GM18951 (cell line): Measurements from ENCODE around the gene CEP170.
"Not testable (repeated sequence)": the region's sequence is repeated elsewhere in the genome, so short reads cannot be mapped to it uniquely, and the experiment has no call there.

ENCODE experiments used
- POLR2A ChIP-seq: IDR thresholded peaks from 4 replicates; pipeline ENCODE4 v1.6.1; 2011; ENCODE audit warnings: mild to moderate bottlenecking; ENCODE audit not compliant: insufficient read length, insufficient read depth; ENCODE audit errors: extremely low read depth
- in situ Hi-C: fragments of 300-500 bp; cut with MboI; formaldehyde crosslinking; loops from one replicate; pipeline ENCODE4 v1.12.0; 2022; ENCODE audit warnings: low sequenced_read_pairs, mixed read lengths, inconsistent platforms; ENCODE audit not compliant: unreplicated experiment

CEP170 gene

DNA sequence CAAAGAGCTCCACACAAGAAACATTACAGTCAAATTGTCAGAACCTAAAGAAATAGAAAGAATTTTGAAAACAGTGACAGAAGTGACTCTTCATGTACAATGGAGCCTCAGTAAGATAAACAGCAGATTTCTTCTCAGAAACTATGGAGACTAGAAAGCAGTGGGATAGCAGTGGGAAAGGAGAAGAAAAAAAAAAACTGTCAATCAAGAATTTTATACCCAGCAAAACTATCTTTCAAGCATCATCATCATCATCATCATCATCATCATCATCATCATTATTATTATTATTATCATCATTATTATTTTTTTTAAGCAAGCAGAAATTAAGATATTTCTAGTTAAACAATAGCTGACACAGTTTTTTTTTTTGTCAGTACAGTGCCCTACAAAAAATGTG is 24.2 kb downstream of the CEP170 start:
- in situ Hi-C loops: no loop called here
- no peak for TF ChIP-seq POLR2A

GRCh38 chr1:243229526-243229925 is 25.6 kb downstream of the CEP170 start:
- in situ Hi-C loops: no loop called here
- TF ChIP-seq POLR2A: no peak

- in situ Hi-C loops: no loop called here
- no peak for TF ChIP-seq POLR2A
Measured at GRCh38 chr1:243227622-243228021, 27.5 kb downstream of the CEP170 start.

DNA sequence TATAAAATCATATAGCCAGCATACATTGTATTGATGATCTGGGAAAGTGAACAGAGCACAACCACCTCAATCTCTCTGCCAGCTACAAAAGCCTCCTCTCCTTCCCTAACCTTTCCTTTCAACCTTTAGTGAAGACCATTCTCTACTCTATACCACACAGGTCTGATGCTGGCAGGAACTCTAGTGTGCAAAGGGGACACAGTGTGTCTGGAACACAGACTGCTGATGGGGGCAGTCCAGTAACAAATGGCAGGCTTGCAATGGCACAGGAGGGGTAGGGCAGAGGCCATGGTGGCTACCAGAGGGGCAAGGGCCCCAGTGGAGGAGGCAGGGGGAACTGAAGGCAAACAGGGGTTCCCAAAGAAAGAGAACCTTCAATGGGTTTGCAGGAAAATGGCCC is 37.0 kb downstream of the CEP170 start:
- TF ChIP-seq POLR2A: no peak
- in situ Hi-C loops: no loop called here

DNA sequence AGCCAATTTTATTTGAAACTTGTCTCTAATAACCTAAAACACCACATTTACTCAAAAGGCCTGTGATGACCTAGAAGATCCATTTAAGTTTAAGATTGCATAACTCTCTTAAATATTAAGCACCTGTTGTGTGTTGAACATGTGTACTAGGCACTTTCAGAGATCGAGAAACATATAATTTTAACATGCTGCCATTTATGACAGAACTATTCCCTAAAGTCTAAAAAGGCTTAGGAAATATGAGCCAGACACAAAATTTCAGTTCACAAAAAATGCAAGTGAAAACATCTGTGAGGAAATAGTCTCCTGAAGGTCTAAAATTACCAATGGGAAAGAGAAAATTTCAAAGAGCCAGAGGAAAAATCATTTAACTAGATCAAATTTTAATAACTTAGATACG is 37.7 kb downstream of the CEP170 start:
- in situ Hi-C loops: no loop called here
- no peak for TF ChIP-seq POLR2A

- no peak for TF ChIP-seq POLR2A
Measured at GRCh38 chr1:243216741-243217140, 38.3 kb downstream of the CEP170 start.

DNA sequence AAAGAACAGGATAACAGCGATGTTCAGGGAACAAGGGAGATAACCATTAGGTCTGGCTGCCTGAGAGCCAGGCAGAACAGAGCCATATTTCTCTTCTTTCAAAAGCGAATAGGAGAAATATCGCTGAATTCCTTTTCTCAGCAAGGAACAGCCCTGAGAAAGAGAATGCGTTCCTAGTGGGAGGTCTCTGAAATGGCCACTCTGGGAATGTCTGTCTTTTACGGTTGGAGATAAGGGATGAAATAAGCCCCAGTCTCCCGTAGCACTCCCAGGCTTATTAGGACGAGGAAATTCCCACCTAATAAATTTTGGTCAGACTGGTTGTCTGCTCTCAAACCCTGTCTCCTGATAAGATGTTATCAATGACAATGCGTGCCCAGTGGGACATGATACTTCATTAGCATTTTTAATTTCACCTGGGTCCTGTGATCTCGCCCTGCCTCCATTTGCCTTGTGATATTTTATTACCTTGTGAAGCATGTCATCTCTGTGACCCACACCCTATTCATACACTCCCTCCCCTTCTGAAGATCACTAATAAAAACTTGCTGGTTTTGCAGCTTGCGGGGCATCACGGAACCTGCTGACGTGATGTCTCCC is 39.7 kb downstream of the CEP170 start:
- in situ Hi-C loops: not testable (repeated sequence)

More at GRCh38 chr1:243216741-243217140, 38.3 kb downstream of the CEP170 start:
- in situ Hi-C loops: no loop called here

- in situ Hi-C loops: no loop called here
- TF ChIP-seq POLR2A: no peak
Measured at GRCh38 chr1:243213045-243213787, 41.9 kb downstream of the CEP170 start.

- in situ Hi-C loops: not testable (repeated sequence)
Measured at GRCh38 chr1:243211984-243212383, 43.1 kb downstream of the CEP170 start.

GRCh38 chr1:243205026-243205501 is 50.0 kb downstream of the CEP170 start:
- in situ Hi-C loops: not testable (repeated sequence)

DNA sequence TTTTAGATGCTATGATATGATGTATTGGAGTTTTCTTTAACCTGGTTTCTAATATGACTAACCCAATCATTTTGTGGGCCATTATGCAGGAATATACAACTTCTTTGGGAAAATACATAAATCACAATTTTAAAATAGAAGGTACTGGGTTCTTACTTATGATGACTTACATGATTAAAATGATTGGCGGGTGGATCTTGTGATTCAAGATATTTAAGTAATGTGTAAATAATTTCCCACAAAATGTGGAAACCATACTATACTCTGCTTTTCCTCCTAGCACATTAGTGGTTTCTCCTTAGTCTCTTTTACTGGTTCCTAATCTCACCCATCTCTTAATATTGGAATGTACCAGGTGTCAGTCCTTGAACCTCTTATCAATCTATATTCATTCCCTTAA is 50.7 kb downstream of the CEP170 start:
- in situ Hi-C loops: not testable (repeated sequence)

DNA sequence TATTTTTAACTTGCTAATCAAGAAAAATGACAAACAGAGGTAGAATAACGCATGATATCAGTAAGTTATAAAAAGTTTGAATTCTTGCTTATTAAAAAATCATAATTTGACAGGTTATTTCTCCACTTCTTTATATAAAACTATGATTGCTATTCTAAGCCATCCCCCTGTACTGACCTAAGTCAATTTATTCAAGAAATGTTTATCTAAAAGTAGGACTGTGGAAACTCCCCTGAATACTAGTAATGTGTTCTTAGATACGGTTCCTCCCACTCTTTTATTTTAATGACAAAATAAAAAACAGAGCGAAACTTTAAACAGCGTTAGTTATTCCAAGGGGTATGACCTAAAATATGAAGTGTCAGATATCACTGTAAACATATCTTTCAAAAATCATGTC is 51.9 kb downstream of the CEP170 start:
- in situ Hi-C loops: not testable (repeated sequence)

DNA sequence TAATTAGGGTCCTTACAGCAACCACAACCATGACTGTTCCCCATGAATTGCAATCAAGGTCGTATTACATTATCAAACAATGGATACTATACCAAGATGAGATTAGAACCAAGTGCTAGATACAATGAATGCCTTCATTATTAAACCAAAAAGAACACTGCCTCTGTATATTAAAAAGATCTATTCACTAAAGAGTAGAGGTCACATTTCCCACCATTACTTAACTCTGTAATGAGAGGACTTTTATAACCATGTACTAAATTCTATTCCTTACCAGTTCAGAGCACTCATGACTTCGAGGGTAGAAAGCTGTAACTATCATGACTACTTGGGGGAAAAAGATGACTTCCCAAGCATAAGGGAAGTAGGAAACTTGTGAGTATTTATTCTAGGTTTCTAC is 53.8 kb downstream of the CEP170 start:
- in situ Hi-C loops: not testable (repeated sequence)

DNA sequence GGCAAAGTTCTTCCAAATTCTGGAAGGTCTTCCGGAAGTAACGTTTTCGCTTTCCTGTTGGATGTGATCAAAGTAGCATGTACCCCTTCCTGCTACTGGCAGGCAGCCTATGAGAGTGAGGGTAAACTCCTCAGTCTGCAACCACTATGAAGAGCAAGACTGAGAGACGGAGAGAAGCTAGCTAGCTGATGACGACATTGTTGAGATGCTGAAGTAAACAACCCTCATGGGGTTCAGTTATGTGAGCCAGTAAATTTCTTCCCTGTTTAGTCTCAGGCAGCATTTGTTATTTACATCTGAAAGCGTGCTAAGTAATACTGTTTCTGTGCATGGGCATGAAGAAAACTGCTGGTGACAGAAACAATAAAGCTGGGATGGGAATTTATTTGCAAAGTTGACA is 57.6 kb downstream of the CEP170 start:
- in situ Hi-C loops: not testable (repeated sequence)

- in situ Hi-C loops: not testable (repeated sequence)
Measured at GRCh38 chr1:243193330-243193729, 61.8 kb downstream of the CEP170 start.

- in situ Hi-C loops: not testable (repeated sequence)
Measured at GRCh38 chr1:243186201-243186995, 68.7 kb downstream of the CEP170 start.

- in situ Hi-C loops: not testable (repeated sequence)
Measured at GRCh38 chr1:243184787-243185186, 70.3 kb downstream of the CEP170 start.

DNA sequence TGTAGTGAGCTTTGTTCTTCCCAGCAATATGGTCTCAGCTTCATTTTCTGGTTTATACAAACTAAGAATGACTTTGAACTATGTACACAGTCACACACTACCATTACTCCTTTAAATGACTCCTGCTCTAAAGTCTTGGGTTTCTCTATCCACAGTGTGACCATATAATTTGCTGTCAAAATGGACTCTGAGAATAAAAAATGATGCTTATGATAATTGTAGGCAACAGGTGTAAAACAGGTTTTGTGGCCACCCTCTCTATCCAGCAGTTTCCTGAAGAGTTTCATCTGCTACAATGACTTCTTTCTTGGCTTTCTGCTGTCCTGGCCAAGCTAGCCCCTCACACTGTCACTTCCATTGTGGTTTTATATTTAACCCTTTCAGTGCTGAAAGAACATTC is 71.4 kb downstream of the CEP170 start:
- in situ Hi-C loops: not testable (repeated sequence)

DNA sequence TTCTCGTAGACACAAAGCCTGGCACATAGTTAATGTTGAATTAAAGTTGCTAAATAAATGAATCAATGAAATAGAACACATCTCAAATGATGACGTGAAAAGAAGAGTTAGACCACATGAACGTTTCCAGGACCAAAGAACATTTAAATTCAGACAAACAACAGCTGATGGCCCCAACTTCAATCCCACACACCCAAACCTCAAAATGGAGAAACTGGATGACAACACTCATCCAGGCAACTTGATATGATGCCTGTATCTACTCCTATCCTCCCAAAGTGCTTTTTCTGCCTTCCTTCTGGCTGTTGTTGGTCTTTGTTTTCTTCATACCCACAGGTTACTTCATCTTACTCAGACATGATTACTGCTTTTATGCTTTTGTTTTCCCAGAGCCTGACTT is 71.9 kb downstream of the CEP170 start:
- in situ Hi-C loops: not testable (repeated sequence)
